SK-N-SH (cell line): Measurements from ENCODE around the gene LRSAM1. TPM values are rescaled to one million over a fixed set of nuclear protein-coding genes. Genes with fewer than 3 reads are reported as not detected.

Experiments
- CTCF ChIA-PET: fragments of 300-600, 350-600 bp; formaldehyde crosslinking; extraction: SDS; loops from one replicate; lab custom pipeline; 2021; lab: Yijun Ruan, JAX
- POLR2A ChIA-PET: fragments of 350-600 bp; sonication (Branson Sonifier 250); formaldehyde crosslinking; extraction: SDS; loops from one replicate; lab custom pipeline; 2020; ENCODE audit warnings: antibody characterized with exemption, inconsistent platforms; lab: Yijun Ruan, JAX
- DNase-seq: peaks from one replicate; pipeline ENCODE4 v3.0.0; 2012
- H2AFZ ChIP-seq: fragments of 200-600 bp; sonication (generic); 2 replicates; pipeline ENCODE4 v1.8.1; 2016; ENCODE audit warnings: antibody characterized with exemption, mild to moderate bottlenecking, low read depth
- H3F3A ChIP-seq: fragments of 200-600 bp; sonication (generic); replicated peaks from 2 replicates; pipeline ENCODE3; 2016; ENCODE audit warnings: antibody characterized with exemption, mild to moderate bottlenecking; ENCODE audit not compliant: insufficient read depth
- H3K27ac ChIP-seq, 2 experiments: fragments of 200-500 bp in 1 of 2; fragments of 200-600 bp in 1 of 2; sonication (Bioruptor generic) in 1 of 2; sonication (generic), shearing (Covaris generic) in 1 of 2; 2 replicates each; pipeline versions ENCODE4 v1.5.1 to v1.6.1; 2014 to 2016; ENCODE audit warnings: low read depth in 2 of 2, inconsistent platforms in 1 of 2, low read length in 1 of 2, mild to moderate bottlenecking in 1 of 2, mixed read lengths in 1 of 2
- H3K27me3 ChIP-seq: fragments of 200-600 bp; sonication (generic), shearing (Covaris generic); 2 replicates; pipeline ENCODE4 v1.6.1; 2016; ENCODE audit warnings: mixed run types; ENCODE audit not compliant: insufficient read depth
- H3K36me3 ChIP-seq, 2 experiments: fragments of 200-500 bp in 1 of 2; fragments of 200-600 bp in 1 of 2; sonication (Bioruptor generic) in 1 of 2; sonication (generic) in 1 of 2; replicated peaks in 1 of 2; 2 replicates each; pipeline versions ENCODE3 to v1.5.1; 2014 to 2016; ENCODE audit warnings: low read length in 1 of 2, mild to moderate bottlenecking in 1 of 2; ENCODE audit not compliant: insufficient read depth in 2 of 2, control insufficient read depth in 1 of 2
- H3K4me1 ChIP-seq, 2 experiments: fragments of 200-500 bp in 1 of 2; fragments of 200-600 bp in 1 of 2; sonication (Bioruptor generic) in 1 of 2; sonication (generic), shearing (Covaris generic) in 1 of 2; 2 replicates each; pipeline versions ENCODE4 v1.5.1 to v1.6.1; 2014 to 2016; ENCODE audit warnings: low read depth in 1 of 2, low read length in 1 of 2, mixed run types in 1 of 2; ENCODE audit not compliant: insufficient read depth in 2 of 2, control insufficient read depth in 1 of 2
- H3K4me2 ChIP-seq: fragments of 200-600 bp; sonication (generic), shearing (Covaris generic); 2 replicates; pipeline ENCODE4 v1.6.1; 2017; ENCODE audit warnings: mixed run types
- H3K4me3 ChIP-seq, 2 experiments: fragments of 200-500 bp in 1 of 2; fragments of 200-600 bp in 1 of 2; sonication (Bioruptor generic) in 1 of 2; sonication (generic), shearing (Covaris generic) in 1 of 2; 2 replicates each; pipeline versions ENCODE4 v1.5.1 to v1.8.1; 2014 to 2016; ENCODE audit warnings: low read depth in 2 of 2, inconsistent platforms in 1 of 2, low read length in 1 of 2, mild to moderate bottlenecking in 1 of 2, mixed read lengths in 1 of 2, moderate library complexity in 1 of 2
- H3K79me2 ChIP-seq: fragments of 200-600 bp; sonication (generic); 2 replicates; pipeline ENCODE4 v1.8.1; 2017; ENCODE audit warnings: mild to moderate bottlenecking; ENCODE audit not compliant: insufficient read depth
- H3K9ac ChIP-seq: fragments of 200-600 bp; sonication (generic); 2 replicates; pipeline ENCODE4 v1.6.1; 2017; ENCODE audit warnings: mixed run types
- H3K9me2 ChIP-seq: fragments of 200-600 bp; sonication (generic); 2 replicates; pipeline ENCODE4 v1.6.1; 2017; ENCODE audit warnings: mixed run types
- H3K9me3 ChIP-seq: fragments of 200-600 bp; sonication (generic); 2 replicates; pipeline ENCODE4 v1.6.1; 2017; ENCODE audit warnings: mixed run types, mild to moderate bottlenecking, moderate library complexity
- H4K20me1 ChIP-seq: fragments of 200-600 bp; sonication (generic); 2 replicates; pipeline ENCODE4 v1.6.1; 2017; ENCODE audit warnings: mild to moderate bottlenecking, mixed run types; ENCODE audit not compliant: insufficient read depth
- EP300 ChIP-seq, 2 experiments: IDR thresholded peaks; 2 replicates each; pipeline versions ENCODE4 v1.4.0 to v1.6.1; 2012; ENCODE audit warnings: borderline replicate concordance in 1 of 2, low read depth in 1 of 2, low read length in 1 of 2
- EZH2phosphoT487 ChIP-seq: fragments of 200-600 bp; sonication (generic); IDR thresholded peaks from 2 replicates; pipeline ENCODE4 v1.6.1; 2017; ENCODE audit warnings: low read depth, mixed run types, mild to moderate bottlenecking, antibody characterized with exemption, moderate library complexity, borderline replicate concordance
- FOSL2 ChIP-seq: IDR thresholded peaks from 2 replicates; pipeline ENCODE4 v1.4.0; 2012; ENCODE audit warnings: low read depth, mild to moderate bottlenecking, moderate library complexity, borderline replicate concordance
- FOXJ3 ChIP-seq: sonication (generic); formaldehyde crosslinking; IDR thresholded peaks from 2 replicates; pipeline ENCODE4 v1.5.1; 2020; ENCODE audit warnings: mild to moderate bottlenecking, missing genetic modification reagents
- GABPA ChIP-seq: IDR thresholded peaks from 2 replicates; pipeline ENCODE4 v1.4.0; 2012; ENCODE audit warnings: low read depth, mild to moderate bottlenecking
- GATA2 ChIP-seq: sonication (generic); formaldehyde crosslinking; IDR thresholded peaks from 2 replicates; pipeline ENCODE4 v1.5.0; 2020; ENCODE audit warnings: mild to moderate bottlenecking, missing genetic modification reagents
- IRF3 ChIP-seq: fragments of 150-350 bp; IDR thresholded peaks from 2 replicates; pipeline ENCODE4 v1.6.1; 2016; ENCODE audit warnings: mild to moderate bottlenecking, low read depth, low read length
- JUND ChIP-seq: IDR thresholded peaks from 2 replicates; pipeline ENCODE4 v1.4.0; 2012
- MAX ChIP-seq: IDR thresholded peaks from 2 replicates; pipeline ENCODE4 v1.4.0; 2012; ENCODE audit warnings: low read depth
- MEF2A ChIP-seq: IDR thresholded peaks from 2 replicates; pipeline ENCODE4 v1.4.0; 2012; ENCODE audit warnings: low read depth, borderline replicate concordance
- MXI1 ChIP-seq: IDR thresholded peaks from 2 replicates; pipeline ENCODE4 v1.6.1; 2012; ENCODE audit warnings: mild to moderate bottlenecking, low read depth, low read length, improper control_type of control experiment
- NFIC ChIP-seq: IDR thresholded peaks from 2 replicates; pipeline ENCODE4 v1.4.0; 2012; ENCODE audit warnings: borderline replicate concordance
- NRF1 ChIP-seq: IDR thresholded peaks from 2 replicates; pipeline ENCODE4 v1.6.1; 2012; ENCODE audit warnings: low read depth, mild to moderate bottlenecking, low read length
- RCOR1 ChIP-seq: fragments of 150-350 bp; IDR thresholded peaks from 2 replicates; pipeline ENCODE4 v1.6.1; 2017; ENCODE audit warnings: antibody characterized with exemption, low read length
- RFX5 ChIP-seq: IDR thresholded peaks from 2 replicates; pipeline ENCODE4 v1.6.1; 2012; ENCODE audit warnings: mild to moderate bottlenecking, improper control_type of control experiment, low read length
- RXRA ChIP-seq: IDR thresholded peaks from 2 replicates; pipeline ENCODE4 v1.4.0; 2012; ENCODE audit warnings: low read depth, mild to moderate bottlenecking, borderline replicate concordance
- SIN3A ChIP-seq: IDR thresholded peaks from 2 replicates; pipeline ENCODE4 v1.6.1; 2012; ENCODE audit warnings: low read depth, mild to moderate bottlenecking, low read length, moderate library complexity, borderline replicate concordance
- TCF12 ChIP-seq: IDR thresholded peaks from 2 replicates; pipeline ENCODE4 v1.4.0; 2012
- TEAD4 ChIP-seq: IDR thresholded peaks from 2 replicates; pipeline ENCODE4 v1.4.0; 2012; ENCODE audit warnings: mild to moderate bottlenecking, borderline replicate concordance; ENCODE audit not compliant: insufficient read depth
- YY1 ChIP-seq: IDR thresholded peaks from 2 replicates; pipeline ENCODE4 v1.4.0; 2012; ENCODE audit warnings: low read depth, mild to moderate bottlenecking
- WGBS: methylation state at CpG from one replicate; pipeline ENCODE4 v1.1.6; 2017; ENCODE audit warnings: low lambda C conversion rate; 5-methylcytosine and 5-hydroxymethylcytosine counted together
- polyA plus RNA-seq, 3 experiments: library from polyadenylated mRNA; depleted of rRNA; stranded (reverse); fragments of >200 nt; gene quantifications; 2 replicates each; pipeline ENCODE4 v1.2.3, GENCODE V29; 2012
- TF ChIP-seq, protein P1 (sequence below): fragments of 150-350 bp; IDR thresholded peaks from 2 replicates; pipeline ENCODE4 v1.6.1; 2017; ENCODE audit warnings: antibody characterized with exemption, low read length, low read depth, borderline replicate concordance
- TF ChIP-seq, protein P2 (sequence below): fragments of 200-600 bp; sonication (generic); IDR thresholded peaks from 2 replicates; pipeline ENCODE4 v1.6.1; 2017; ENCODE audit warnings: antibody characterized with exemption, mild to moderate bottlenecking, moderate library complexity
- TF ChIP-seq, protein P3 (sequence below): IDR thresholded peaks from 2 replicates; pipeline ENCODE4; 2012

LRSAM1 gene
- polyA plus RNA-seq, 1 of the 3 experiments (the other 2 are of a cell fraction): 8.0 TPM

GRCh38 chr9:127496974-127497373, 45.7 kb downstream of the LRSAM1 start (continued):
- no peak for TF ChIP-seq MAX
- no peak for TF ChIP-seq GABPA
- no peak for TF ChIP-seq FOXJ3 (CRISPR knock-in tag)
- TF ChIP-seq RFX5: no peak
- TF ChIP-seq EZH2phosphoT487: no peak
- TF ChIP-seq JUND: no peak
- TF ChIP-seq, protein P1, sequence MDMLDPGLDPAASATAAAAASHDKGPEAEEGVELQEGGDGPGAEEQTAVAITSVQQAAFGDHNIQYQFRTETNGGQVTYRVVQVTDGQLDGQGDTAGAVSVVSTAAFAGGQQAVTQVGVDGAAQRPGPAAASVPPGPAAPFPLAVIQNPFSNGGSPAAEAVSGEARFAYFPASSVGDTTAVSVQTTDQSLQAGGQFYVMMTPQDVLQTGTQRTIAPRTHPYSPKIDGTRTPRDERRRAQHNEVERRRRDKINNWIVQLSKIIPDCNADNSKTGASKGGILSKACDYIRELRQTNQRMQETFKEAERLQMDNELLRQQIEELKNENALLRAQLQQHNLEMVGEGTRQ: no peak
- no peak for TF ChIP-seq SIN3A
- no peak for TF ChIP-seq IRF3
- no peak for TF ChIP-seq RCOR1

- CTCF ChIA-PET: no interaction called here
- H3K9me3 ChIP-seq: no peaks in the 10 kb centered on the region
- WGBS: 96% methylated on average over 7 of the region's 13 CpGs
These were observed 46.5 kb downstream of the LRSAM1 start for GRCh38 chr9:127497656-127498290.

More at GRCh38 chr9:127497656-127498290, 46.5 kb downstream of the LRSAM1 start:
- no peak overlapping the region for H3K27ac ChIP-seq
- no peak overlapping the region for H3K4me3 ChIP-seq
- H3K4me2 ChIP-seq: no peak overlapping the region
- no peak for DNase-seq
- H3K4me1 ChIP-seq: peaks cover 11 to 26% of the 10 kb centered on the region in 2 experiments; a peak in 2 of 4 replicates
- no peak overlapping the region for H3K9ac ChIP-seq
- H3K9me2 ChIP-seq: no peaks in the 10 kb centered on the region
- H3K36me3 ChIP-seq: peaks cover 16 to 39% of the 10 kb centered on the region in 2 experiments
- peaks cover 53% of the 10 kb centered on the region for H3F3A ChIP-seq
- no peaks in the 10 kb centered on the region for H3K27me3 ChIP-seq
- no peaks in the 10 kb centered on the region for H4K20me1 ChIP-seq
- H2AFZ ChIP-seq: no peak overlapping the region
- POLR2A ChIA-PET: no interaction called here
- no peak for TF ChIP-seq RFX5
- no peak for TF ChIP-seq RXRA
- TF ChIP-seq RCOR1: no peak
- no peak for TF ChIP-seq EP300 (IDR thresholded peaks at IDR 0.05; ENCODE audit: borderline replicate concordance in 1 of 2, low read depth in 1 of 2, low read length in 1 of 2)
- TF ChIP-seq, protein P2, sequence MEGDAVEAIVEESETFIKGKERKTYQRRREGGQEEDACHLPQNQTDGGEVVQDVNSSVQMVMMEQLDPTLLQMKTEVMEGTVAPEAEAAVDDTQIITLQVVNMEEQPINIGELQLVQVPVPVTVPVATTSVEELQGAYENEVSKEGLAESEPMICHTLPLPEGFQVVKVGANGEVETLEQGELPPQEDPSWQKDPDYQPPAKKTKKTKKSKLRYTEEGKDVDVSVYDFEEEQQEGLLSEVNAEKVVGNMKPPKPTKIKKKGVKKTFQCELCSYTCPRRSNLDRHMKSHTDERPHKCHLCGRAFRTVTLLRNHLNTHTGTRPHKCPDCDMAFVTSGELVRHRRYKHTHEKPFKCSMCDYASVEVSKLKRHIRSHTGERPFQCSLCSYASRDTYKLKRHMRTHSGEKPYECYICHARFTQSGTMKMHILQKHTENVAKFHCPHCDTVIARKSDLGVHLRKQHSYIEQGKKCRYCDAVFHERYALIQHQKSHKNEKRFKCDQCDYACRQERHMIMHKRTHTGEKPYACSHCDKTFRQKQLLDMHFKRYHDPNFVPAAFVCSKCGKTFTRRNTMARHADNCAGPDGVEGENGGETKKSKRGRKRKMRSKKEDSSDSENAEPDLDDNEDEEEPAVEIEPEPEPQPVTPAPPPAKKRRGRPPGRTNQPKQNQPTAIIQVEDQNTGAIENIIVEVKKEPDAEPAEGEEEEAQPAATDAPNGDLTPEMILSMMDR: no peak
- no peak for TF ChIP-seq JUND
- TF ChIP-seq, protein P3, sequence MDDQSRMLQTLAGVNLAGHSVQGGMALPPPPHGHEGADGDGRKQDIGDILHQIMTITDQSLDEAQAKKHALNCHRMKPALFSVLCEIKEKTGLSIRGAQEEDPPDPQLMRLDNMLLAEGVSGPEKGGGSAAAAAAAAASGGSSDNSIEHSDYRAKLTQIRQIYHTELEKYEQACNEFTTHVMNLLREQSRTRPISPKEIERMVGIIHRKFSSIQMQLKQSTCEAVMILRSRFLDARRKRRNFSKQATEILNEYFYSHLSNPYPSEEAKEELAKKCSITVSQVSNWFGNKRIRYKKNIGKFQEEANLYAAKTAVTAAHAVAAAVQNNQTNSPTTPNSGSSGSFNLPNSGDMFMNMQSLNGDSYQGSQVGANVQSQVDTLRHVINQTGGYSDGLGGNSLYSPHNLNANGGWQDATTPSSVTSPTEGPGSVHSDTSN: no peak
- no peak for TF ChIP-seq FOSL2
- no peak for TF ChIP-seq SIN3A
- TF ChIP-seq NFIC: no peak
- TF ChIP-seq TEAD4: no peak
- TF ChIP-seq YY1: no peak
- TF ChIP-seq GATA2 (CRISPR knock-in tag): no peak
- TF ChIP-seq MXI1: no peak
- no peak for TF ChIP-seq FOXJ3 (CRISPR knock-in tag)
- TF ChIP-seq MEF2A: no peak
- no peak for TF ChIP-seq NRF1
- no peak for TF ChIP-seq TCF12
- no peaks in the 10 kb centered on the region for H3K79me2 ChIP-seq
